ENCODE results near the gene PTPRA. TPM values are rescaled to one million over a fixed set of nuclear protein-coding genes. Genes with fewer than 3 reads are reported as not detected.
"Not testable (repeated sequence)": the region's sequence is repeated elsewhere in the genome, so short reads cannot be mapped to it uniquely, and the experiment has no call there.

Gene PTPRA
- total RNA-seq, 4 donors from 2014 or later = 50.7 to 96.7 (median 64.1) TPM

DNA sequence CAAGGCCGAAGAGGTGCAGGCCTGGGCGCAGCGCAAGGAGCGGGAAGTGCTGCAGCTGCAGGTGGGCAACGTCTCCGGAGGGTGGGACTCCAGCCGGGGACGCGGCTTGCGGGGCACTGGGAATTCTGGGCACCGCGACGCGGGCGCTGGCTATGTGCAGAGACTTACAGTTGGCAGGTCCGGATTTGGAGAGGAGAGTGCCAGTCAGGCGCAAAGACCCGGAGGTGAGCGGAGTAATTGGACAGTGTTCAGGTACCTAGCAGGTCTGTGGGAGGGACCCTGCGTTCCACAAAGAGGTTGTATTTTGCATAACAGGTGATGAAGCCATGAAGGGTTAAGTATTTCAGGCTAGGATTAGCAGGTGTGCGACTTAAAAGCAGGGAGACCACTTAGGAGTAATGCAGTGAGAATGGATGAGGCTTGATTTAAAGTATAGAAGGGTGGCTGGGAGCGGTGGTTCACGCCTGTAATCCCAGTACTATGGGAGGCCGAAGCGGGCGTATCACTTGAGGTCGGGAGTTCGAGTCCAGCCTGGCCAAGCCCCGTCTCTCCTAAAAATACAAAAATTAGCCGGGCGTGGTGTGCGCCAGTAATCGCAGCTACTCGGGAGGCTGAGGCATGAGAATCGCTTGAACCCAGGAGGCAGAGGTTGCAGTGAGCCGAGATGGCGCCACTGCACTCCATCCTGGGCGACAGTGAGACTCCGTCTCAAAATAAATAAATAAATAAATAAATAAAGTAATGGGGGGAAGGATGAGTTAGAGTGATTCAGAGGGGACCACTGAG lies 173.6 kb downstream of the PTPRA start:
- no peak for DNase-seq (ENCODE audit: low spot score in 2 of 2)
- intact Hi-C loops (cut with DNase I; ENCODE audit: low total_unique reads) = loop anchor here (10.0 kb wide), 1 partner anchor 278 kb away; no protein-coding TSS in a partner anchor
- WGBS, 2 donors = 36 to 42% methylated on average over 37 to 39 of the region's 39 CpGs

DNA sequence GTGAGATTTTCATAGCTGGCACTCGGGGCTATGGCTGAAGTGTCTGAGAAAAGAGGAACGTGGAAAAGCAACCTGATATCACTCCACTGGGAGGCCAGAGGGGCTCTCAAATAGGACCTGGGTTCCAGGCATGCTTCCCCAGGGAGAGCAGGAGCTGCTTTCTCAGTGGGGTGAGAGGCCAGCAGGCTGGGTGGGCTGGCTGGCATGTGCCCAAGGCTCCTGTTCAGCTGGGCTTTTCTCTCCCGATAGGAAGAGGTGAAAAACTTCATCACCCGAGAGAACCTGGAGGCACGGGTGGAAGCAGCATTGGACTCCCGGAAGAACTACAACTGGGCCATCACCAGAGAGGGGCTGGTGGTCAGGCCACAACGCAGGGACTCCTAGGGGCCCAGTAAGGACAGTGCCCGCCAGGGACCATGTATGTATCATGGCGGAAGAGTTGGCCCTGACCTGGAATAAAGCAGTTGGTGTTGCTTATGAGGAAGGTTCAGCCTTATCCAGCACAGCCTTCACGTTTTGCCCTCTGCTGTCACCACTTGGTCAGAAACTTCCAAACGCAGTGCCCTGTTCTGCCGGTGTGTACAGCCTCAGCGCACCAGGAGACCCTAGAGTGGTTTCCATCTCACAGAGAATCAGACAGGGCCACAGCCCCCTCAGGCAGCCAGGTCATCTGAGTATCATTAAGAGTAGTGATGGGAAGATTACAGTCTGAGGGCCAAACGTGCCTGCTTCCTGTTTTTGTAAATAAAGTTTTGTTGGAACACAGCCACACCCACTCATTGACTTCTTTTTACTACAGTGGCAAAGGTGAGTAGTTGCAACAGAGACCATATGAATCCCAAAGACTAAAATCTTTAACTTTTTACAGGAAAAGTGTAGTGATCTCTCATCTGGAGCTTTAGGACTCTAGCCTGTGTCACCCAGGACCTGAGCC lies 174.5 kb downstream of the PTPRA start:
- WGBS, 2 donors = 82 to 84% methylated on average over 14 of the region's 14 CpGs
- no peak for TF ChIP-seq POLR2A (IDR thresholded peaks at IDR 0.05)
- TF ChIP-seq, protein P1, sequence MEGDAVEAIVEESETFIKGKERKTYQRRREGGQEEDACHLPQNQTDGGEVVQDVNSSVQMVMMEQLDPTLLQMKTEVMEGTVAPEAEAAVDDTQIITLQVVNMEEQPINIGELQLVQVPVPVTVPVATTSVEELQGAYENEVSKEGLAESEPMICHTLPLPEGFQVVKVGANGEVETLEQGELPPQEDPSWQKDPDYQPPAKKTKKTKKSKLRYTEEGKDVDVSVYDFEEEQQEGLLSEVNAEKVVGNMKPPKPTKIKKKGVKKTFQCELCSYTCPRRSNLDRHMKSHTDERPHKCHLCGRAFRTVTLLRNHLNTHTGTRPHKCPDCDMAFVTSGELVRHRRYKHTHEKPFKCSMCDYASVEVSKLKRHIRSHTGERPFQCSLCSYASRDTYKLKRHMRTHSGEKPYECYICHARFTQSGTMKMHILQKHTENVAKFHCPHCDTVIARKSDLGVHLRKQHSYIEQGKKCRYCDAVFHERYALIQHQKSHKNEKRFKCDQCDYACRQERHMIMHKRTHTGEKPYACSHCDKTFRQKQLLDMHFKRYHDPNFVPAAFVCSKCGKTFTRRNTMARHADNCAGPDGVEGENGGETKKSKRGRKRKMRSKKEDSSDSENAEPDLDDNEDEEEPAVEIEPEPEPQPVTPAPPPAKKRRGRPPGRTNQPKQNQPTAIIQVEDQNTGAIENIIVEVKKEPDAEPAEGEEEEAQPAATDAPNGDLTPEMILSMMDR (IDR thresholded peaks at IDR 0.05) = no peak
- no peak for DNase-seq (ENCODE audit: low spot score in 2 of 2)
- intact Hi-C loops (cut with DNase I; ENCODE audit: low total_unique reads) = loop anchor here (10.0 kb wide), 1 partner anchor 277 kb away; no protein-coding TSS in a partner anchor
- H3K4me3 ChIP-seq (ENCODE audit: low read depth, poor library complexity, severe bottlenecking) = no peak overlapping the region

More for the DNA sequence above, 173.6 kb downstream of the PTPRA start:
- peak overlapping the region; percentile 62 for H3K4me3 ChIP-seq (ENCODE audit: low read depth, poor library complexity, severe bottlenecking)
- no peak for TF ChIP-seq POLR2A (IDR thresholded peaks at IDR 0.05)
- TF ChIP-seq, protein P1 (IDR thresholded peaks at IDR 0.05) = no peak

DNA sequence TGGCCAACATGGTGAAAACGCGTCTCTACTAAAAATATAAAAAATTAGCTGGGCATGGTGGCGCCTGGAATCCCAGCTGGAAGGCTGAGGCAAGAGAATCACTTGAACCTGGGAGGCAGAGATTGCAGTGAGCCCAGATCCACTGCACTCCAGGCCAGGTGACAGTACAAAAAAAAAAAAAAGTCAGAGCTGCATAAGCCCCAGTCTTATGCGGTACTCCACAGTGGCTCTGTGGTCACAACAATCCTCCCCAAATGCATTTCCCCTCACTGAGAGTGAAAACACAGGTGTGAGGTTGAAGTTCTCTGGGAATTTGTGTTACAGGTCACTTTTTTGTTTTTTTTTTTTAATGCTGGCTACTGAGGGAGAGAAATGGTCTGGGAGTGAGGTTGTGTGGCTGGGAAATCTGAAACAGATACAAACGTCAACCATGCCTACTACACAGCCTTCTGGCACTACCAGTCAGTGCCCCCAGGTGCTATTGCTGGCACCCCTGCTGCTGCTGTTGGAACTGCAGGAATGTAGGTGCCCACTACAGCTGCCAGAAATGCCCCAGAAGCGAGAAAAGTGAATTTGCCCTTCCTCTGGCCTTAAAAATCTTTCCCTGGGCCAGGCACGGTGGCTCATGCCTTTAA lies 178.2 kb downstream of the PTPRA start:
- TF ChIP-seq, protein P1 (IDR thresholded peaks at IDR 0.05) = no peak
- no peak for TF ChIP-seq POLR2A (IDR thresholded peaks at IDR 0.05)
- intact Hi-C loops (cut with DNase I; ENCODE audit: low total_unique reads) = no loop called here
- DNase-seq (ENCODE audit: low spot score in 2 of 2) = no peak

DNA sequence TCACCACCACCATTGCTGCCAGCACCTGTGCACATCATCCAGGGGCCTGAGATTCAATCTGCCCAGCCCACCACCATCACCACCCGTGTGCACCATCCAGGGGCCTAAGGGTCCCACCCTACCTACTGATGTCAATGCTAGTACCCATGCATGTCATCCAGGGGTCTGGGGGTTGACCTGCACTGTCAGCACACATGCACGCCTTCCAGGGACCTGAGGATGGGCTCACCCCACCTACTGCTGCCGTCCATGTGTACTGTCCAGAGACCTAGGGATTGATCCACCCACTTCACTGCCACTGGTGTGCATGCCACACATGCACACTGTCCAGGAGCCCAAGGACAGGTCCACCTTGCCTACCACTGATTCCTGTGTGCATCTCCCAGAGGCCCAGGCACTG lies 186.2 kb downstream of the PTPRA start:
- no peak for TF ChIP-seq POLR2A (IDR thresholded peaks at IDR 0.05)
- TF ChIP-seq, protein P1 (IDR thresholded peaks at IDR 0.05) = no peak
- H3K4me3 ChIP-seq (ENCODE audit: low read depth, poor library complexity, severe bottlenecking) = no peak overlapping the region
- 100% methylated on average over 2 of the region's 3 CpGs; no CpG with 5 or more reads in 1 of the 2 donors for WGBS, 2 donors
- no peak for DNase-seq (ENCODE audit: low spot score in 2 of 2)
- intact Hi-C loops (cut with DNase I; ENCODE audit: low total_unique reads) = no loop called here

More for the DNA sequence above, 178.2 kb downstream of the PTPRA start:
- 58 to 66% methylated on average over 7 of the region's 7 CpGs for WGBS, 2 donors
- H3K4me3 ChIP-seq (ENCODE audit: low read depth, poor library complexity, severe bottlenecking) = no peak overlapping the region

DNA sequence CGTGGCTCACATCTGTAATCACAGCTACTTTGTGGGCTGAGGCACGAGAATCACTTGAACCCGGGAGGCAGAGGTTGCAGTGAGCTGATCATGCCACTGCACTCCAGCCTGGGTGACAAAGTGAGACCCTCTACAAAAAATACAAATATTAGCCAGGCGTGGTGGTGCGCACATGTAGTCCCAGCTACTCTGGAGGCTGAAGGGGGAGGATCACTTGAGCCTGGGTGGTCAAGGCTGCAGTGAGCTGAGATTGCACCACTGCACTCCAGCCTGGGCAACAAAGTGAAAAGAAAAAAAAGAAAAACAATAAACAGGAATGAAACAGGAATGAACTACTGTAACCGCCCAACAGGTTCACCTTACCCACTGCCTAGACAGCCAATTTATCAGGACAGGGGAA lies 190.8 kb downstream of the PTPRA start:
- H3K4me3 ChIP-seq (ENCODE audit: low read depth, poor library complexity, severe bottlenecking); DNase-seq (ENCODE audit: low spot score in 2 of 2); intact Hi-C loops (cut with DNase I; ENCODE audit: low total_unique reads): not testable (repeated sequence)
- 85 to 92% methylated on average over 6 of the region's 6 CpGs for WGBS, 2 donors
